SK-N-SH (cell line): ENCODE data around the gene TSC22D2. TPM values are rescaled to one million over a fixed set of nuclear protein-coding genes. Genes with fewer than 3 reads are reported as not detected.

Experiments used
- CTCF ChIA-PET: fragments of 300-600, 350-600 bp; formaldehyde crosslinking; extraction: SDS; loops from one replicate; lab custom pipeline; 2021; lab: Yijun Ruan, JAX
- POLR2A ChIA-PET: fragments of 350-600 bp; sonication (Branson Sonifier 250); formaldehyde crosslinking; extraction: SDS; loops from one replicate; lab custom pipeline; 2020; ENCODE audit warnings: antibody characterized with exemption, inconsistent platforms; lab: Yijun Ruan, JAX
- DNase-seq: peaks from one replicate; pipeline ENCODE4 v3.0.0; 2012
- H2AFZ ChIP-seq: fragments of 200-600 bp; sonication (generic); 2 replicates; pipeline ENCODE4 v1.8.1; 2016; ENCODE audit warnings: antibody characterized with exemption, mild to moderate bottlenecking, low read depth
- H3F3A ChIP-seq: fragments of 200-600 bp; sonication (generic); replicated peaks from 2 replicates; pipeline ENCODE3; 2016; ENCODE audit warnings: antibody characterized with exemption, mild to moderate bottlenecking; ENCODE audit not compliant: insufficient read depth
- H3K27ac ChIP-seq, 2 experiments: fragments of 200-500 bp in 1 of 2; fragments of 200-600 bp in 1 of 2; sonication (Bioruptor generic) in 1 of 2; sonication (generic), shearing (Covaris generic) in 1 of 2; 2 replicates each; pipeline versions ENCODE4 v1.5.1 to v1.6.1; 2014 to 2016; ENCODE audit warnings: low read depth in 2 of 2, inconsistent platforms in 1 of 2, low read length in 1 of 2, mild to moderate bottlenecking in 1 of 2, mixed read lengths in 1 of 2
- H3K27me3 ChIP-seq: fragments of 200-600 bp; sonication (generic), shearing (Covaris generic); 2 replicates; pipeline ENCODE4 v1.6.1; 2016; ENCODE audit warnings: mixed run types; ENCODE audit not compliant: insufficient read depth
- H3K36me3 ChIP-seq, 2 experiments: fragments of 200-500 bp in 1 of 2; fragments of 200-600 bp in 1 of 2; sonication (Bioruptor generic) in 1 of 2; sonication (generic) in 1 of 2; replicated peaks in 1 of 2; 2 replicates each; pipeline versions ENCODE3 to v1.5.1; 2014 to 2016; ENCODE audit warnings: low read length in 1 of 2, mild to moderate bottlenecking in 1 of 2; ENCODE audit not compliant: insufficient read depth in 2 of 2, control insufficient read depth in 1 of 2
- H3K4me1 ChIP-seq, 2 experiments: fragments of 200-500 bp in 1 of 2; fragments of 200-600 bp in 1 of 2; sonication (Bioruptor generic) in 1 of 2; sonication (generic), shearing (Covaris generic) in 1 of 2; 2 replicates each; pipeline versions ENCODE4 v1.5.1 to v1.6.1; 2014 to 2016; ENCODE audit warnings: low read depth in 1 of 2, low read length in 1 of 2, mixed run types in 1 of 2; ENCODE audit not compliant: insufficient read depth in 2 of 2, control insufficient read depth in 1 of 2
- H3K4me2 ChIP-seq: fragments of 200-600 bp; sonication (generic), shearing (Covaris generic); 2 replicates; pipeline ENCODE4 v1.6.1; 2017; ENCODE audit warnings: mixed run types
- H3K4me3 ChIP-seq, 2 experiments: fragments of 200-500 bp in 1 of 2; fragments of 200-600 bp in 1 of 2; sonication (Bioruptor generic) in 1 of 2; sonication (generic), shearing (Covaris generic) in 1 of 2; 2 replicates each; pipeline versions ENCODE4 v1.5.1 to v1.8.1; 2014 to 2016; ENCODE audit warnings: low read depth in 2 of 2, inconsistent platforms in 1 of 2, low read length in 1 of 2, mild to moderate bottlenecking in 1 of 2, mixed read lengths in 1 of 2, moderate library complexity in 1 of 2
- H3K79me2 ChIP-seq: fragments of 200-600 bp; sonication (generic); 2 replicates; pipeline ENCODE4 v1.8.1; 2017; ENCODE audit warnings: mild to moderate bottlenecking; ENCODE audit not compliant: insufficient read depth
- H3K9ac ChIP-seq: fragments of 200-600 bp; sonication (generic); 2 replicates; pipeline ENCODE4 v1.6.1; 2017; ENCODE audit warnings: mixed run types
- H3K9me2 ChIP-seq: fragments of 200-600 bp; sonication (generic); 2 replicates; pipeline ENCODE4 v1.6.1; 2017; ENCODE audit warnings: mixed run types
- H3K9me3 ChIP-seq: fragments of 200-600 bp; sonication (generic); 2 replicates; pipeline ENCODE4 v1.6.1; 2017; ENCODE audit warnings: mixed run types, mild to moderate bottlenecking, moderate library complexity
- H4K20me1 ChIP-seq: fragments of 200-600 bp; sonication (generic); 2 replicates; pipeline ENCODE4 v1.6.1; 2017; ENCODE audit warnings: mild to moderate bottlenecking, mixed run types; ENCODE audit not compliant: insufficient read depth
- FOSL2 ChIP-seq: IDR thresholded peaks from 2 replicates; pipeline ENCODE4 v1.4.0; 2012; ENCODE audit warnings: low read depth, mild to moderate bottlenecking, moderate library complexity, borderline replicate concordance
- FOXM1 ChIP-seq: IDR thresholded peaks from 2 replicates; pipeline ENCODE4 v1.4.0; 2012; ENCODE audit warnings: low read depth, mild to moderate bottlenecking
- GABPA ChIP-seq: IDR thresholded peaks from 2 replicates; pipeline ENCODE4 v1.4.0; 2012; ENCODE audit warnings: low read depth, mild to moderate bottlenecking
- NFIC ChIP-seq: IDR thresholded peaks from 2 replicates; pipeline ENCODE4 v1.4.0; 2012; ENCODE audit warnings: borderline replicate concordance
- POLR2AphosphoS5 ChIP-seq: IDR thresholded peaks from 2 replicates; pipeline ENCODE4 v1.6.1; 2012; ENCODE audit warnings: low read depth, low read length
- RXRA ChIP-seq: IDR thresholded peaks from 2 replicates; pipeline ENCODE4 v1.4.0; 2012; ENCODE audit warnings: low read depth, mild to moderate bottlenecking, borderline replicate concordance
- SMC3 ChIP-seq: IDR thresholded peaks from 2 replicates; pipeline ENCODE4 v1.6.1; 2012; ENCODE audit warnings: low read depth, low read length, improper control_type of control experiment
- TCF12 ChIP-seq: IDR thresholded peaks from 2 replicates; pipeline ENCODE4 v1.4.0; 2012
- WGBS: methylation state at CpG from one replicate; pipeline ENCODE4 v1.1.6; 2017; ENCODE audit warnings: low lambda C conversion rate; 5-methylcytosine and 5-hydroxymethylcytosine counted together
- polyA plus RNA-seq, 3 experiments: library from polyadenylated mRNA; depleted of rRNA; stranded (reverse); fragments of >200 nt; gene quantifications; 2 replicates each; pipeline ENCODE4 v1.2.3, GENCODE V29; 2012
- TF ChIP-seq, protein P1 (sequence below): fragments of 150-350 bp; IDR thresholded peaks from 2 replicates; pipeline ENCODE4 v1.6.1; 2017; ENCODE audit warnings: antibody characterized with exemption, low read length, low read depth, borderline replicate concordance
- TF ChIP-seq, protein P2 (sequence below): IDR thresholded peaks from 2 replicates; pipeline ENCODE4 v1.6.1; 2012; ENCODE audit warnings: mild to moderate bottlenecking, low read depth, low read length, moderate library complexity

TSC22D2 gene
- polyA plus RNA-seq, 1 of the 3 experiments (the other 2 are of a cell fraction) = 4.8 TPM

DNA sequence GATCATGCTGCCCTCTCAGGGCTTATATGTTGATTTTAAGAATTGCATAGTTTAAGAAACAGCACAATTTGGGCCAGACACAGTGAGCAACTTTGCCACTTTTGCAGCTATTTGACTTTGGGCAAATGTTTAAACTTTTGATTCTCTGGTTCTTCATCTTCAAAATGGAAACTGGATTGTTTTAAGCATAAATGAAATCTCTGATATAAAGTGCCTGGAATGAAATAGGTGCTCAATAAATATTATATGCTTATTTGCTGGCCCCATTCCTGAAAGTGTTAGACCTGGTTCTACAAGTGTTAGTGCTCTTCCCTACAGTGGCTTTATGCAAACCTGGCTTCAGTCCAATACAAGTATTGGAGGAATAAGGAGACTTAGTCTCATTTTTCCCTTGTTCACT is 33.1 kb upstream of the TSC22D2 start:
- no peaks in the 10 kb centered on the region for H3K36me3 ChIP-seq
- H2AFZ ChIP-seq = no peak overlapping the region
- peaks cover 0 to 6% of the 10 kb centered on the region in 2 experiments; a peak in 2 of 4 replicates for H3K4me1 ChIP-seq
- H3F3A ChIP-seq = peaks cover 35% of the 10 kb centered on the region
- H3K9ac ChIP-seq = no peak overlapping the region
- H3K9me3 ChIP-seq = no peaks in the 10 kb centered on the region
- TF ChIP-seq FOSL2 (no peak), SMC3 (no peak), GABPA (no peak), POLR2AphosphoS5 (no peak), TCF12 (no peak), FOXM1 (no peak), RXRA (no peak)
- TF ChIP-seq, protein P1, sequence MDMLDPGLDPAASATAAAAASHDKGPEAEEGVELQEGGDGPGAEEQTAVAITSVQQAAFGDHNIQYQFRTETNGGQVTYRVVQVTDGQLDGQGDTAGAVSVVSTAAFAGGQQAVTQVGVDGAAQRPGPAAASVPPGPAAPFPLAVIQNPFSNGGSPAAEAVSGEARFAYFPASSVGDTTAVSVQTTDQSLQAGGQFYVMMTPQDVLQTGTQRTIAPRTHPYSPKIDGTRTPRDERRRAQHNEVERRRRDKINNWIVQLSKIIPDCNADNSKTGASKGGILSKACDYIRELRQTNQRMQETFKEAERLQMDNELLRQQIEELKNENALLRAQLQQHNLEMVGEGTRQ = no peak
- TF ChIP-seq, protein P2, sequence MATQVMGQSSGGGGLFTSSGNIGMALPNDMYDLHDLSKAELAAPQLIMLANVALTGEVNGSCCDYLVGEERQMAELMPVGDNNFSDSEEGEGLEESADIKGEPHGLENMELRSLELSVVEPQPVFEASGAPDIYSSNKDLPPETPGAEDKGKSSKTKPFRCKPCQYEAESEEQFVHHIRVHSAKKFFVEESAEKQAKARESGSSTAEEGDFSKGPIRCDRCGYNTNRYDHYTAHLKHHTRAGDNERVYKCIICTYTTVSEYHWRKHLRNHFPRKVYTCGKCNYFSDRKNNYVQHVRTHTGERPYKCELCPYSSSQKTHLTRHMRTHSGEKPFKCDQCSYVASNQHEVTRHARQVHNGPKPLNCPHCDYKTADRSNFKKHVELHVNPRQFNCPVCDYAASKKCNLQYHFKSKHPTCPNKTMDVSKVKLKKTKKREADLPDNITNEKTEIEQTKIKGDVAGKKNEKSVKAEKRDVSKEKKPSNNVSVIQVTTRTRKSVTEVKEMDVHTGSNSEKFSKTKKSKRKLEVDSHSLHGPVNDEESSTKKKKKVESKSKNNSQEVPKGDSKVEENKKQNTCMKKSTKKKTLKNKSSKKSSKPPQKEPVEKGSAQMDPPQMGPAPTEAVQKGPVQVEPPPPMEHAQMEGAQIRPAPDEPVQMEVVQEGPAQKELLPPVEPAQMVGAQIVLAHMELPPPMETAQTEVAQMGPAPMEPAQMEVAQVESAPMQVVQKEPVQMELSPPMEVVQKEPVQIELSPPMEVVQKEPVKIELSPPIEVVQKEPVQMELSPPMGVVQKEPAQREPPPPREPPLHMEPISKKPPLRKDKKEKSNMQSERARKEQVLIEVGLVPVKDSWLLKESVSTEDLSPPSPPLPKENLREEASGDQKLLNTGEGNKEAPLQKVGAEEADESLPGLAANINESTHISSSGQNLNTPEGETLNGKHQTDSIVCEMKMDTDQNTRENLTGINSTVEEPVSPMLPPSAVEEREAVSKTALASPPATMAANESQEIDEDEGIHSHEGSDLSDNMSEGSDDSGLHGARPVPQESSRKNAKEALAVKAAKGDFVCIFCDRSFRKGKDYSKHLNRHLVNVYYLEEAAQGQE = no peak
- TF ChIP-seq, all 33 proteins: peak for 0
- POLR2A ChIA-PET = no interaction called here
- Histone ChIP-seq H3K9me2 (no peaks in the 10 kb centered on the region), H3K4me2 (no peak overlapping the region), H3K4me3 (no peak overlapping the region), H3K79me2 (peaks cover 19% of the 10 kb centered on the region), H4K20me1 (no peaks in the 10 kb centered on the region), H3K27me3 (no peaks in the 10 kb centered on the region), H3K27ac (no peak overlapping the region)
- DNase-seq = no peak
- CTCF ChIA-PET = no interaction called here

DNA sequence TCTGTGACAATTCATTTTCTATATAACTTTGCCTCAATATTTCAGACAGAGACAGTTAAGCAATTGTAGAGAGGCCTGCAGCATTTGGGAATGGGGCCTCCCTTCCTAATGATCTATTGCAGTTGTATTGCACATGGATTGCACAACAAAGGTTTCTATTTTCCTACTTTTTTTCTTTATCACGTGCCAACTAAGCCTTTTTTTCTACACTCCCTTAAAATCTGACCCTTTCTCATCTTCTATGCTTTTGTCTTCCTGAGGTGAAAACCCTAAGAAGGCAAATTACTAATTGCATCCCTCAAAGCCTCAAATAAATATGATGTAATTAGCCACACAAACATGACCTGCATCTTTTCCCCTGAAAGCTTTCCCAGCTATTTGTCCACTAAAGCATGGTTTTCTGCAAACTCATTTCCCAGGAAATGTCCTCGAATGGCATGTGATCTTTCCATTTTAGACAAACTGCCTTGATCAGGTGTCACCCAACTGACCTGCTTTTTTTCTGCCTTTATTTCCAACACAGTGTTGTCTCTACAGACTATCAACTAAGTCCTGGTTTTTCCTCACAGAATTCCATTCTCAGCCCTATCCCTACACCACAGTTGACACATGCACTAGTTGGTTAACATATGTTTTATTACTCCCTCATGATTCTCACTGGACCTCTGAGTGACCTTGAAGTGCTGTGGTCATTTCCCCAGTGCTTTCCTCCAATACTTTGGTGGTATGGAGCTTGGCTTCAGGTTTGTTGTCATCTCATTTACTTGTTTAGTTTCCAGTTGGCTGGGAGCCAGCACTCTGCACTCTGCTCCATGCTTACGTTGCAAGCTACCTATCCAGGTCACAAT is 31.9 kb upstream of the TSC22D2 start:
- Histone ChIP-seq H3K27me3 (no peaks in the 10 kb centered on the region), H3K4me1 (peaks cover 0 to 6% of the 10 kb centered on the region in 2 experiments; a peak in 2 of 4 replicates), H3F3A (peaks cover 23% of the 10 kb centered on the region), H3K27ac (no peak overlapping the region), H2AFZ (no peak overlapping the region), H3K4me2 (no peak overlapping the region), H3K9me3 (no peaks in the 10 kb centered on the region), H3K9me2 (no peaks in the 10 kb centered on the region), H3K79me2 (peaks cover 8% of the 10 kb centered on the region; the same call in 1 of the 2 replicates), H3K36me3 (no peaks in the 10 kb centered on the region), H4K20me1 (no peaks in the 10 kb centered on the region)
- WGBS = 83% methylated on average over 3 of the region's 3 CpGs
- TF ChIP-seq NFIC (0 out of 2 replicates have a peak, but pooled peaks have one; percentile 37), POLR2AphosphoS5 (no peak)
- TF ChIP-seq, all 33 proteins: peak for 1
- Histone ChIP-seq H3K4me3 (no peak overlapping the region), H3K9ac (no peak overlapping the region)
- no peak for DNase-seq
- ChIA-PET CTCF (no interaction called here), POLR2A (no interaction called here)
